GM23338 (cell line): ENCODE results near the gene GAGE12H.
"Not testable (repeated sequence)": the region's sequence is repeated elsewhere in the genome, so short reads cannot be mapped to it uniquely, and the experiment has no call there.

Source experiments
- CREB1 ChIP-seq: fragments of 250-450 bp; sonication (Bioruptor Pico); IDR thresholded peaks from 2 replicates; pipeline ENCODE4 v1.5.0; 2020; ENCODE audit warnings: low read depth, mild to moderate bottlenecking, moderate library complexity
- CTCF ChIP-seq, 2 experiments: fragments of 200-600 bp in 1 of 2; sonication (generic) in 1 of 2; conservative IDR thresholded peaks; 2 replicates each; pipeline versions ENCODE4 v1.5.1 to v1.6.1; 2016 to 2017; ENCODE audit warnings: antibody characterized with exemption in 2 of 2, low read depth in 2 of 2, mild to moderate bottlenecking in 2 of 2, moderate library complexity in 1 of 2
- EZH2 ChIP-seq: fragments of 200-600 bp; sonication (generic); IDR thresholded peaks from one replicate; pipeline ENCODE4 v1.8.0; 2017; ENCODE audit warnings: antibody characterized with exemption, mild to moderate bottlenecking, low read depth; ENCODE audit not compliant: unreplicated experiment
- EZH2phosphoT487 ChIP-seq: fragments of 200-600 bp; sonication (generic); IDR thresholded peaks from one replicate; pipeline ENCODE4 v1.8.1; 2018; ENCODE audit warnings: antibody characterized with exemption; ENCODE audit not compliant: unreplicated experiment
- POLR2AphosphoS5 ChIP-seq: IDR thresholded peaks from 2 replicates; pipeline ENCODE4 v1.6.1; 2016; ENCODE audit warnings: antibody characterized with exemption, low read depth
- REST ChIP-seq: IDR thresholded peaks from one replicate; pipeline ENCODE4 v1.6.1; 2018; ENCODE audit warnings: antibody characterized with exemption; ENCODE audit not compliant: unreplicated experiment

GRCh38 chrX:49560542-49560941 is 19.2 kb upstream of the GAGE12H start, which contains the start of gene GAGE12F:
- TF ChIP-seq EZH2phosphoT487; CTCF (conservative IDR thresholded peaks at IDR 0.05; ENCODE audit: low read depth in 2 of 2); EZH2; REST; CREB1 (CRISPR knock-in tag); POLR2AphosphoS5: not testable (repeated sequence)
